ENCODE results near the gene ROBO1. TPM values are rescaled to one million over a fixed set of nuclear protein-coding genes. Genes with fewer than 3 reads are reported as not detected.
A peak's percentile ranks its signal among the peaks of the same experiment; 100 is the strongest.
"Not testable (repeated sequence)": the region's sequence is repeated elsewhere in the genome, so short reads cannot be mapped to it uniquely, and the experiment has no call there.

ROBO1 gene
- total RNA-seq, 1 donor: 88.5 TPM

- H3K4me3 ChIP-seq (ENCODE audit: low read depth, low read length): no peak overlapping the region
- no peak for DNase-seq (ENCODE audit: low read depth)
- no peak for TF ChIP-seq CTCF (IDR thresholded peaks at IDR 0.05; ENCODE audit: insufficient read depth, low read depth, low read length)
Measured at GRCh38 chr3:78751266-78751665, 1016.5 kb downstream of the ROBO1 start.

GRCh38 chr3:78750291-78750690 is 1017.5 kb downstream of the ROBO1 start:
- H3K4me3 ChIP-seq (ENCODE audit: low read depth, low read length); DNase-seq (ENCODE audit: low read depth): not testable (repeated sequence)

- no peak for DNase-seq (ENCODE audit: low read depth)
- no peak for TF ChIP-seq CTCF (IDR thresholded peaks at IDR 0.05; ENCODE audit: insufficient read depth, low read depth, low read length)
- H3K4me3 ChIP-seq (ENCODE audit: low read depth, low read length): no peak overlapping the region
Measured at GRCh38 chr3:78749056-78749455, 1018.7 kb downstream of the ROBO1 start.

GRCh38 chr3:78745847-78746246 is 1022.0 kb downstream of the ROBO1 start:
- TF ChIP-seq CTCF (IDR thresholded peaks at IDR 0.05; ENCODE audit: insufficient read depth, low read depth, low read length): no peak
- no peak overlapping the region for H3K4me3 ChIP-seq (ENCODE audit: low read depth, low read length)
- DNase-seq (ENCODE audit: low read depth): no peak

GRCh38 chr3:78742491-78742890 is 1025.3 kb downstream of the ROBO1 start:
- no peak overlapping the region for H3K4me3 ChIP-seq (ENCODE audit: low read depth, low read length)
- no peak for TF ChIP-seq CTCF (IDR thresholded peaks at IDR 0.05; ENCODE audit: insufficient read depth, low read depth, low read length)
- no peak for DNase-seq (ENCODE audit: low read depth)

DNA sequence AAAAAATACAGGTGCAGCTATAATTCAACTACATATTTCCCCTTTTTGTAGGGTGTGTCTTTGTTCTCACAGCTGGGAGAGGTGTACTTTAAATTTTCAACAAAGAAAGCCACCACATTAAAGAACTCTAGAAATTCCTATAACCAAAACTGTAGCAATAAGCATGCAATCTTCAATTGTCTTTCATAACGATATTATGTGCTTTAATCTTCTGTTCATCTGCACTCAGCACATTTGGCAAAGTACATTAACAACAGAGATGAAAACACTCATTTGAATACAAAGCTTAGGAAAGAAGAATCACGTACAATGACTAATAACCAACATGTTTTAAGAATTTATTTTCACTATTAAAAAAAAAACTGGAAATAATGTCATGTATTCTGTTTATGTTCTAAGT is 1025.8 kb downstream of the ROBO1 start:
- H3K4me3 ChIP-seq (ENCODE audit: low read depth, low read length): no peak overlapping the region
- no peak for TF ChIP-seq CTCF (IDR thresholded peaks at IDR 0.05; ENCODE audit: insufficient read depth, low read depth, low read length)
- DNase-seq (ENCODE audit: low read depth): no peak

- DNase-seq (ENCODE audit: low read depth): no peak
- H3K4me3 ChIP-seq (ENCODE audit: low read depth, low read length): no peak overlapping the region
Measured at GRCh38 chr3:78741066-78741645, 1026.6 kb downstream of the ROBO1 start.

More at GRCh38 chr3:78741066-78741645, 1026.6 kb downstream of the ROBO1 start:
- TF ChIP-seq CTCF (IDR thresholded peaks at IDR 0.05; ENCODE audit: insufficient read depth, low read depth, low read length): peak; percentile 53
